ENCODE measurements around the gene GTF2I.
"Not testable (repeated sequence)": the region's sequence is repeated elsewhere in the genome, so short reads cannot be mapped to it uniquely, and the experiment has no call there.

GTF2I gene

DNA sequence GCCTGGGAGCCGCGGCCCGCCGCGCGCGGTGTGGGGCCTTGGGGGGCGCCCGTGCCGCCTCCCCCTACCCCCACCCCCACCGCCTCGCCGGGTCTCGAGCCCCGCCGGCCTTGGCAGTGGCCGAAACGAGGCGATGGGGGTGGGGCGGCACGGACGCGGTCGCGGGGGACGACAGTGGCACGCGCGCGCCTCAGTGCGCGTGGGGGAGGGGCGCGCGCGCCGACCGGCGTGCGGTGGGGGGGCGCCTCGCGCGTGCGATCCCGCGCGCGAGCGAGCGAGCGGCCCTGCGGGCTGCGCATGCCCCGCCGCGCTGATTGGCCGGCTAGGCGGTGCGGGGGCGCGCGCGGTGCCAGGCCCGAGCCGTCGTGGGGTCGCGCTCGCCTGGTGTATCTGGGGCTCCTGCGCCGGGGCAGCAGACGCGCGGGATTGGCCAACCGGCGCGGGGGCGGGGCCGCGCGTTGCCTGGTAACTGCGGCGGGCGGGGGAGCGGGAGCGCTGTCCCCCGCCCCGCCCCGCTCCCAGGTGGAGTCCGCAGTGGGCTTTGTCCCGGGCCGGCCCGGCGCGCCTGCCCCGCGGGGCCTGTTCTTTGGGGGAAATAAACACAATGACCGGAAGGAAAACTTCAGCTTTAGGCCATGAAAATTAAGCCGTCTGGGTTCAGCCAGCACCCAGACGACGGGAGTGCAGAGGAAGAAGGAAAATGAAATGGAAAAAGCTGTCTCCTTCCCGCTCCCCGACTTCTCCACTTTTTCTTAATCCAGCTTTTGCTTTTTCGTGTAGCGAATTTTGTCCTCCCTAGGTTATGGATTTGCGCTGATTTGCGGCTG lies 873 bp downstream of the GTF2I start:
- TF ChIP-seq, protein P1, sequence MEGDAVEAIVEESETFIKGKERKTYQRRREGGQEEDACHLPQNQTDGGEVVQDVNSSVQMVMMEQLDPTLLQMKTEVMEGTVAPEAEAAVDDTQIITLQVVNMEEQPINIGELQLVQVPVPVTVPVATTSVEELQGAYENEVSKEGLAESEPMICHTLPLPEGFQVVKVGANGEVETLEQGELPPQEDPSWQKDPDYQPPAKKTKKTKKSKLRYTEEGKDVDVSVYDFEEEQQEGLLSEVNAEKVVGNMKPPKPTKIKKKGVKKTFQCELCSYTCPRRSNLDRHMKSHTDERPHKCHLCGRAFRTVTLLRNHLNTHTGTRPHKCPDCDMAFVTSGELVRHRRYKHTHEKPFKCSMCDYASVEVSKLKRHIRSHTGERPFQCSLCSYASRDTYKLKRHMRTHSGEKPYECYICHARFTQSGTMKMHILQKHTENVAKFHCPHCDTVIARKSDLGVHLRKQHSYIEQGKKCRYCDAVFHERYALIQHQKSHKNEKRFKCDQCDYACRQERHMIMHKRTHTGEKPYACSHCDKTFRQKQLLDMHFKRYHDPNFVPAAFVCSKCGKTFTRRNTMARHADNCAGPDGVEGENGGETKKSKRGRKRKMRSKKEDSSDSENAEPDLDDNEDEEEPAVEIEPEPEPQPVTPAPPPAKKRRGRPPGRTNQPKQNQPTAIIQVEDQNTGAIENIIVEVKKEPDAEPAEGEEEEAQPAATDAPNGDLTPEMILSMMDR (IDR thresholded peaks at IDR 0.05; ENCODE audit: insufficient read depth, low read depth, low read length, missing control alignments) = no peak
- peak; percentile 98 for DNase-seq (ENCODE audit: low read depth)
- peak overlapping the region; percentile 98 for H3K4me3 ChIP-seq (ENCODE audit: low read depth, low read length)

DNA sequence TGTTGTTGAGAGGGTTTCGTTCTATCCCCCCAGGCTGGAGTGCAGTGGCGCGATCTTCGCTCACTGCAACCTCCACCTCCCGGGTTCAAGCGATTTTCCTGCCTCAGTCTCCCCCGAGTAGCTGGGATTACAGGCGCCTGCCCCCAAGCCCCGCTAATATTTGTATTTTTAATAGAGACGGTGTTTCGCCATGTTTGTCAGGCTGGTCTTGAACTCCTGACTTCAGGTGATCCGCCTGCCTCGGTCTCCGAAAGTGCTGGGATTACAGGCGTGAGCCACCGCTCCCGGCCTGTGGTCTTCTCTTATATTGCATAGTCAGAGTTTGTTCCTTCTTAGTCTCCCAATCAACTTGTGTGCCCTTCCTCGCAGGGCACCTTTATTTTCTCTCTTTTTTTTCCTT lies 2.7 kb downstream of the GTF2I start:
- DNase-seq (ENCODE audit: low read depth) = not testable (repeated sequence)
- H3K4me3 ChIP-seq (ENCODE audit: low read depth, low read length) = peak overlapping the region; percentile 98

DNA sequence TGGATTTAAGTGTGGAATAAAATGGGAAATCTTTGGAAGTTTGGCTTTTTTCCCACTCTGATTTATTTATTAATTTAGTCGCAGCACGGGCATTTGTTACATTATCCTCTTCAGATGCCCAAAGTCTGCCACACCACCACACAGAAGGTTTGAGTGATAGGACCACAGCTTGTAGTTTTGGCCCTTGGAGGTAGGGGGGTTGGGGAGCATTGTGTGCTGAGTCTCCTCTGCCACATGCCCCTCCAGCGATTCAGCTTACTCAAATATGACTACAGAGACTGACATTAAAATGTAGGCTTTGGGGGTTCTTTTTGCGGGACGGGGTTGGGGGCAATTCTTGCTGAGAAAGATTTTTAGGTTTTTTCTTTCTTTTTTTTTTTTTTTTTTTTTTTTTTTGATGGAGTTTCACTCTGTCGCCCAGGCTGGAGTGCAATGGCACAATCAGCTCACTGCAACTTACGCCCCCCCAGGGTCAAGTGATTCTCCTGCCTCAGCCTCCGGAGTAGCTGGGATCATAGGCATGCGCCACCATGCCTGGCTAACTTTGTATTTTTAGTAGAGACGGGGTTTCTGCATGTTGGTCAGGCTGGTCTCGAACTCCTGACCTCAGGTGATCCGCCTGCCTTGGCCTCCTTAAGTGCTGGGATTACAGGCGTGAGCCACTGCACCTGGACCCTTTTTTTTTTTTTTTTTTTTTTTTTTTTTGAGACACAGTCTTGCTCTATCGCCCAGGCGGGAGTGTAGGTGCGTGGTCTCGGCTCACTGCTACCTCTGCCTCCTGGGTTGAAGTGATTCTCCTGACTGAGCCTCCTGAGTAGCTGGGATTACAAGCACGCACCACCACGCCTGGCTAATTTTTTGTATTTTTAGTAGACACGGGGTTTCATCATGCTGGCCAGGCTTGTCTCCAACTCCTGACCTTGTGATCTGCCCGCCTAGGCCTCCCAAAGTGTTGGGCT lies 4.6 kb downstream of the GTF2I start:
- peak; percentile 66 for DNase-seq (ENCODE audit: low read depth)
- peak overlapping the region; percentile 98 for H3K4me3 ChIP-seq (ENCODE audit: low read depth, low read length)
- TF ChIP-seq, protein P1 (IDR thresholded peaks at IDR 0.05; ENCODE audit: insufficient read depth, low read depth, low read length, missing control alignments) = peak; percentile 17

DNA sequence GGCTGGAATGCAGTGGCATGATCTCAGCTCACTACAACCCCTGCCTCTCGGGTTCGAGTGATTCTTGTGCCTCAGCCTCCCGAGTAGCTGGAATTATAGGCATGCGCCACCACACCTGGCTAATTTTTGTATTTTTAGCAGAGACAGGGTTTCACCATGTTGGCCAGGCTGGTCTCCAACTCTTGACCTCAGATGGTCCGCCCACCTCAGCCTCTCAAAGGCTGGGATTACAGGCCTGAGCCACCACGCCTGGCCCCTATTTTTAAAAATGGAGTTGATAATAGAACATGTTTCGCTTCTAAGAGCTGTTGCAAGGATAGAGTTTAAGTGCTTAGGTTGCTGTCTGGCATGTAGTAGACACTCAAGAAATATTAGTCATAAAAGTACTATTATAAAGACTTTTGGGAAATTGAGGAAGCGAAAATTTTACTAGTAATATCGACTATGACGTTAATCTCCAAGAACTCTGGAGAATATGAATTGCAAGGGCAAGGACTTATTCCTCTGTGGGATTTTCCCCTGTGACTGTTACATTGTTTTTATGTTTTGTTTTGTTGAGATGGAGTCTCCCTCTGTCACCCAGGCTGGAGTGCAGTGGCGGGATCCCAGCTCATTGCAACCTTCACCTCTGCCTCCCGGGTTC lies 7.9 kb downstream of the GTF2I start:
- DNase-seq (ENCODE audit: low read depth) = peak; percentile 31
- TF ChIP-seq, protein P1 (IDR thresholded peaks at IDR 0.05; ENCODE audit: insufficient read depth, low read depth, low read length, missing control alignments) = no peak
- H3K4me3 ChIP-seq (ENCODE audit: low read depth, low read length) = no peak overlapping the region

DNA sequence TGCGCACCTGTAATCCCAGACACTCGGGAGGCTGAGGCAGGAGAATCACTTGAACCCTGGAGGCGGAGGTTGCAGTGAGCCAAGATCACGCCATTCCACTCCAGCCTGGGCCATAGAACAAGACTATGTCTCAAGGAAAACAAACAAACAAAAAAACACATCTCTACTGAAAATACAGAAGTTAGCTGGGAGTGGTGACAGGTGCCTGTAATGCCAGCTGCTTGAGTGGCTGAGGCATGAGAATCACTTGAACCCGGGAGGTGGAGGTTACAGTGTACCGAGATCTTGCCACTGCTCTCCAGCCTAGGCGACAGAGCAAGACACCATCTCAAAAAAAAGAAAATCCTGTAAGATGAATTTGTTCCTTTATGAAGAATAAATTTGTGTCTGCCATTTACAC lies 9.5 kb downstream of the GTF2I start:
- DNase-seq (ENCODE audit: low read depth); H3K4me3 ChIP-seq (ENCODE audit: low read depth, low read length): not testable (repeated sequence)

DNA sequence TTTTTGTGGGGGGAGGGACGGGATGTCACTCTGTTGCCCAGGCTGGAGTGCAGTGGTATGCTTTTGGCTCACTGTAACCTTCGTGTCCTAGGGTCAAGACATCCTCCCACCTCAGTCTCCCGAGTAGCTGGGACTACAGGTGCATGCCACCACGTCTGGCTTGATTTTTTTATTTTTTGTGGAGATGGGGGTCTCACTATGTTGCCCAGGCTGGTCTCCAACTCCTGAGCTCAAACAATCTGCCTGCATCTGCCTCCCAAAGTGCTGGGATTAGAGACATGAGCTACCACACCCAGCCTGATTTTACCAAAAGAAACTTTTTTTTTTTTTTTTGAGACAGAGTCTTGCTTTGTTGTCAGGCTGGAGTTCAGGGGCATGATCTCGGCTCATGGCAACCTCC lies 10.0 kb downstream of the GTF2I start:
- DNase-seq (ENCODE audit: low read depth); H3K4me3 ChIP-seq (ENCODE audit: low read depth, low read length): not testable (repeated sequence)

DNA sequence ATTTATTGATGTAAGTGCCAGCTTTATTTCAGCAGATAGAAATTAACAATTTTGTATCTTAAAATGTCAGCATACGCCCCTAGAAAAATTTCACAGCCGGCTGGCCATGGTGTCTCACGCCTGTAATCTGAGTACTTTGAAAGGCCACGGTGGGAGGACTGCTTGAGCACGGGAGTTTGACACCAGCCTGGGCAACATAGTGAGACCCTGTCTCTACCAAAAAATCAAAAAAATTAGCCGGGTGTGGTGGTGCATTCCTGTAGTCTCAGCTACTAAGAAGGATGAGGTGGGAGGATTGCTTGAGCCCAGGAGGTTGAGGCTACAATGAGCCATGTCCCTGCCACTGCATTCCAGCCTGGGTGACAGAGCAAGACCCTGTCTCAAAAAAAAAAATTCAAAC lies 14.1 kb downstream of the GTF2I start:
- TF ChIP-seq, protein P1 (IDR thresholded peaks at IDR 0.05; ENCODE audit: insufficient read depth, low read depth, low read length, missing control alignments) = no peak
- no peak overlapping the region for H3K4me3 ChIP-seq (ENCODE audit: low read depth, low read length)
- DNase-seq (ENCODE audit: low read depth) = no peak

DNA sequence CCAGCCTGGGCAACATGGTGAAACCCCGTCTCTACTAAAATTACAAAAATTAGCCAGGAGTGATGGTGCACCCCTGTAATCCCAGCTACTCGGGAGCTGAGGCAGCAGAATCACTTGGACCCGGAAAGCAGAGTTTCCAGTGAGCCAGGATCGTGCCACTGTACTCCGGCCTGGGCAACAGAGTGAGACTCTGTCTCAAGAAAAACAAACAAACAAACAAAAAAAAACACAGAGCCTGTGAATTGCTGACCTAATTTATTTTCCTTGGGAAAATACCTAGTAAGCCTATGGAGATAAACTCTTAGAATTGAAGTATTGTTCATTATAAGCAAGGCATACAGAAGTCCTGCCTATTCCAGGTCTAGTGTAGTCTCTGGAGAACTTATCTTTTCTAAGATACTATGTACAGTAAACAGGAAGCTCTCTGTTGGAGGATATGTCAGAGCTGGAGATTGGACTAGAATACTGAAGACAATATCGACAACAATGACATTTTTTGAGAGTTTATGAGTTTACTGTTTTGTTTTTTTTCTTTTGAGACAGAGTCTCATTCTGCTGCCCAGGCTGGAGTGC lies 14.9 kb downstream of the GTF2I start:
- H3K4me3 ChIP-seq (ENCODE audit: low read depth, low read length) = no peak overlapping the region
- DNase-seq (ENCODE audit: low read depth) = no peak
- TF ChIP-seq, protein P1 (IDR thresholded peaks at IDR 0.05; ENCODE audit: insufficient read depth, low read depth, low read length, missing control alignments) = no peak
